HG03108 (cell line): ENCODE data around the gene GNG7.
"Not testable (repeated sequence)": the region's sequence is repeated elsewhere in the genome, so short reads cannot be mapped to it uniquely, and the experiment has no call there.

ENCODE experiments used
- ATAC-seq: cut with Tn5 transposase; IDR thresholded peaks from one replicate; pipeline ENCODE4 v1.9.1; 2021; ENCODE audit warnings: moderate library complexity; ENCODE audit not compliant: unreplicated experiment

GNG7 gene

GRCh38 chr19:2579678-2580280 is 122.7 kb downstream of the GNG7 start:
- ATAC-seq: no peak

- ATAC-seq: no peak
These were observed 123.4 kb downstream of the GNG7 start for GRCh38 chr19:2578901-2579677.

- ATAC-seq: no peak
These were observed 124.1 kb downstream of the GNG7 start for GRCh38 chr19:2578391-2578890.

- no peak for ATAC-seq
These were observed 124.7 kb downstream of the GNG7 start for GRCh38 chr19:2577722-2578335.

- no peak for ATAC-seq
These were observed 126.6 kb downstream of the GNG7 start for GRCh38 chr19:2575734-2576481.

GRCh38 chr19:2574971-2575630 is 127.4 kb downstream of the GNG7 start:
- ATAC-seq: no peak

- ATAC-seq: no peak
These were observed 128.0 kb downstream of the GNG7 start for GRCh38 chr19:2574478-2574931.

GRCh38 chr19:2573916-2574315 is 128.6 kb downstream of the GNG7 start:
- no peak for ATAC-seq

GRCh38 chr19:2572152-2572551 is 130.3 kb downstream of the GNG7 start:
- ATAC-seq: not testable (repeated sequence)

GRCh38 chr19:2569596-2570465 is 132.7 kb downstream of the GNG7 start:
- ATAC-seq: no peak

- no peak for ATAC-seq
These were observed 134.5 kb downstream of the GNG7 start for GRCh38 chr19:2567996-2568395.

GRCh38 chr19:2567580-2567979 is 134.9 kb downstream of the GNG7 start:
- no peak for ATAC-seq

GRCh38 chr19:2563546-2563945 is 138.9 kb downstream of the GNG7 start:
- not testable (repeated sequence) for ATAC-seq

- peak; percentile 78 for ATAC-seq
These were observed 140.6 kb downstream of the GNG7 start for GRCh38 chr19:2561895-2562294.

GRCh38 chr19:2561221-2561620 is 141.3 kb downstream of the GNG7 start:
- ATAC-seq: no peak

GRCh38 chr19:2560369-2560768 is 142.1 kb downstream of the GNG7 start:
- no peak for ATAC-seq

- no peak for ATAC-seq
These were observed 144.0 kb downstream of the GNG7 start for GRCh38 chr19:2558543-2558942.

- ATAC-seq: not testable (repeated sequence)
These were observed 144.4 kb downstream of the GNG7 start for GRCh38 chr19:2558131-2558530.

GRCh38 chr19:2557093-2557440 is 145.4 kb downstream of the GNG7 start:
- no peak for ATAC-seq
